Measurements from ENCODE around the gene REEP1. TPM values are rescaled to one million over a fixed set of nuclear protein-coding genes. Genes with fewer than 3 reads are reported as not detected.

REEP1 gene
- total RNA-seq, 4 donors from 2014 or later: 46.1 to 95.1 (median 74.9) TPM

GRCh38 chr2:86308356-86308755, 29.1 kb downstream of the REEP1 start:
- Histone ChIP-seq H3K36me3 (no peaks in the 10 kb centered on the region), H3K4me3 (no peak overlapping the region), H3K27me3 (no peaks in the 10 kb centered on the region), H3K4me1 (peaks cover 10 to 85% (median 75%) of the 10 kb centered on the region in 4 donors), H3K9me3 (no peaks in the 10 kb centered on the region), H3K27ac (replicated peaks in 1 of 4) (peak overlapping the region; percentile 43 to 76 (median 62))
- intact Hi-C loops (cut with DNase I): no loop called here
- no peak for DNase-seq (ENCODE audit: extremely low spot score)
- TF ChIP-seq POLR2AphosphoS5 (IDR thresholded peaks at IDR 0.05): no peak
- TF ChIP-seq EP300 (IDR thresholded peaks at IDR 0.05): no peak
- no peak for TF ChIP-seq CTCF (IDR thresholded peaks at IDR 0.05)
- no peak for TF ChIP-seq POLR2A (IDR thresholded peaks at IDR 0.05; ENCODE audit: low read depth)
- 96% methylated on average over 8 of the region's 8 CpGs for WGBS

- WGBS: 87% methylated on average over 7 of the region's 7 CpGs
- no peaks in the 10 kb centered on the region for H3K9me3 ChIP-seq
Observed at GRCh38 chr2:86307431-86307830, 30.0 kb downstream of the REEP1 start.

GRCh38 chr2:86305915-86306254, 31.5 kb downstream of the REEP1 start:
- Histone ChIP-seq H3K4me3 (no peak overlapping the region), H3K27ac (replicated peaks in 1 of 4) (peak overlapping the region in 1 of 4 donors; percentile 53), H3K36me3 (no peaks in the 10 kb centered on the region), H3K27me3 (no peaks in the 10 kb centered on the region), H3K9me3 (no peaks in the 10 kb centered on the region), H3K4me1 (peaks cover 24 to 91% (median 85%) of the 10 kb centered on the region in 4 donors)
- WGBS: 67% methylated on average over 5 of the region's 5 CpGs
- intact Hi-C loops (cut with DNase I): no loop called here
- TF ChIP-seq EP300 (IDR thresholded peaks at IDR 0.05) (no peak), POLR2A (IDR thresholded peaks at IDR 0.05; ENCODE audit: low read depth) (no peak), CTCF (IDR thresholded peaks at IDR 0.05) (no peak), POLR2AphosphoS5 (IDR thresholded peaks at IDR 0.05) (no peak)
- no peak for DNase-seq (ENCODE audit: extremely low spot score)

More at GRCh38 chr2:86307431-86307830, 30.0 kb downstream of the REEP1 start:
- peaks cover 11 to 91% (median 79%) of the 10 kb centered on the region in 4 donors for H3K4me1 ChIP-seq
- H3K27ac ChIP-seq (replicated peaks in 1 of 4): no peak overlapping the region
- no peak for DNase-seq (ENCODE audit: extremely low spot score)
- intact Hi-C loops (cut with DNase I): no loop called here
- no peaks in the 10 kb centered on the region for H3K27me3 ChIP-seq
- no peak overlapping the region for H3K4me3 ChIP-seq
- no peak for TF ChIP-seq CTCF (IDR thresholded peaks at IDR 0.05)
- TF ChIP-seq POLR2AphosphoS5 (IDR thresholded peaks at IDR 0.05): no peak
- no peak for TF ChIP-seq POLR2A (IDR thresholded peaks at IDR 0.05; ENCODE audit: low read depth)
- no peak for TF ChIP-seq EP300 (IDR thresholded peaks at IDR 0.05)
- H3K36me3 ChIP-seq: no peaks in the 10 kb centered on the region

- no peaks in the 10 kb centered on the region for H3K27me3 ChIP-seq
- H3K4me3 ChIP-seq: no peak overlapping the region
- intact Hi-C loops (cut with DNase I): no loop called here
- no peak for DNase-seq (ENCODE audit: extremely low spot score)
- peak overlapping the region in 2 of 4 donors; percentile 12 to 53 for H3K27ac ChIP-seq (replicated peaks in 1 of 4)
- WGBS: 72% methylated on average over 5 of the region's 5 CpGs
- H3K9me3 ChIP-seq: no peaks in the 10 kb centered on the region
- no peak for TF ChIP-seq EP300 (IDR thresholded peaks at IDR 0.05)
- no peak for TF ChIP-seq CTCF (IDR thresholded peaks at IDR 0.05)
- TF ChIP-seq POLR2AphosphoS5 (IDR thresholded peaks at IDR 0.05): no peak
- peaks cover 30 to 91% (median 85%) of the 10 kb centered on the region in 4 donors for H3K4me1 ChIP-seq
- no peaks in the 10 kb centered on the region for H3K36me3 ChIP-seq
Observed at GRCh38 chr2:86305195-86305914, 32.1 kb downstream of the REEP1 start.

All from esophagus muscularis mucosa (tissue), 4 donors.